Measurements from ENCODE around the gene HDAC4.

Gene HDAC4

DNA sequence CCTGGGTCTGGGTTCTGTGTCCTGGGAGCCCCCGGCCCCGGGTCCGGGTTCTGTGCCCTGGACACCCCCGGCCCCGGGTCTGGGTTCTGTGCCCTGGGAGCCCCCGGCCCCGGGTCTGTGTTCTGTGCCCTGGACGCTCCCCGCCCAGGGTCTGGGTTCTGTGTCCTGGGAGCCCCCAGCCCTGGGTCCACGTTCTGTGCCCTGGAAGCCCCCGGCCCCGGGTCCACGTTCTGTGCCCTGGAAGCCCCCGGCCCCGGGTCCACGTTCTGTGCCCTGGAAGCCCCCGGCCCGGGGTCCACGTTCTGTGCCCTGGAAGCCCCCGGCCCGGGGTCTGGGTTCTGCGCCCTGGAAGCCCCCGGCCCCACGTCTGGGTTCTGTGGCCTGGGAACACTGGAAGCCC is 299.0 kb downstream of the HDAC4 start:
- DNase-seq (ENCODE audit: low read depth in 2 of 2, low spot score in 1 of 2) = no peak

DNA sequence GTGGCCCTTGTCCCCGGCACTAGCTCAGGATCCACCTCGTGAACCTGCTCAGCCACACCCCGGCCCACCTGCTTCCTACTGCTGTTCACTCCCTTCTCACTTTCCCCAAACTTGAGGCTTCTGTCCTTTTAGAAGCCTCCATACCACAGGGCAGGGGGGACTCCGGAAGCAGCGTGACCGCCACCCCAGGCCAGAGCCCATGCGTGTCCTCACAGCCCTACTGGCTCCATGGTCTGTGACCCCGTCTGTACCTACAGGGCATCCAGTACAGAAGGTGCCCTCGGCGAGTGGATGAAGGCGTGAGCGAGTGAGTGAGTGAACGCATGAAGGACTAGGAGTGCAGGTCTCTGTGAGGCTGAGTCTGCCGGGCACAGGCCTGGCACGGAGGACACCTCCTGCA is 299.7 kb downstream of the HDAC4 start:
- DNase-seq (ENCODE audit: low read depth in 2 of 2, low spot score in 1 of 2) = no peak

GRCh38 chr2:239099474-239099873 is 301.3 kb downstream of the HDAC4 start:
- DNase-seq (ENCODE audit: low read depth in 2 of 2, low spot score in 1 of 2) = no peak

GRCh38 chr2:239098288-239098970 is 302.4 kb downstream of the HDAC4 start:
- no peak for DNase-seq (ENCODE audit: low read depth in 2 of 2, low spot score in 1 of 2)

GRCh38 chr2:239097428-239097696 is 303.5 kb downstream of the HDAC4 start:
- no peak for DNase-seq (ENCODE audit: low read depth in 2 of 2, low spot score in 1 of 2)

- no peak for DNase-seq (ENCODE audit: low read depth in 2 of 2, low spot score in 1 of 2)
Observed at GRCh38 chr2:239096676-239097427, 304.0 kb downstream of the HDAC4 start.

DNA sequence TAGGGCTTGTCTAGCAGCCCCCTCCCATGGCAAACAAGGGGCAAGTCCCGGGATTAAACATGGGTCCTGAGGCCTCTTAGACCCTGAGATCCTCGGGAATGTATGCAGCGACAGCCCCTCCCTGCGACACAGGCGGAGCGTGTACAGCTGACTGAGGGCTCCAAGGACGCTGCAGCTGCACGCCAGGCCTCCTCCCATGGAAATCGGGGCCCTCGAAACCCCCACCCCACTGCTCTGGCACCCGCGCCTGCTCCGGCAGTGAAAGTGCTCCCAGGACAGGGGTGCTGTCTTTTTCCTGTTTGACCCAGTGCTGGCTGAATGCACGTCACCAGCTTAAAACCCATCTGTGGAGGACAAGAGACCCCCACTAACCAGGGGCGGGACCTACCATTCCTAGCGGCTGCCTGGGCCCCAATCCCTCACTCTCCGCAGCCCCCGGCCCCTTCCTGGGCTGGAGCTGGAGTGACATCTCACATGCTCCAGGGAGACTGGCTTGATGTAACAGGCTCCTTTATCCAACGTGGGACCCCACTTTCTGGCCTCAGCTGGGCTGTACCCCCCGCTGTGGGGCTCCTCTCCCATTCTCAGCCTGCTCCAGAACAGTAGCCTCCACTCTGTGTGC is 305.2 kb downstream of the HDAC4 start:
- no peak for DNase-seq (ENCODE audit: low read depth in 2 of 2, low spot score in 1 of 2)

DNA sequence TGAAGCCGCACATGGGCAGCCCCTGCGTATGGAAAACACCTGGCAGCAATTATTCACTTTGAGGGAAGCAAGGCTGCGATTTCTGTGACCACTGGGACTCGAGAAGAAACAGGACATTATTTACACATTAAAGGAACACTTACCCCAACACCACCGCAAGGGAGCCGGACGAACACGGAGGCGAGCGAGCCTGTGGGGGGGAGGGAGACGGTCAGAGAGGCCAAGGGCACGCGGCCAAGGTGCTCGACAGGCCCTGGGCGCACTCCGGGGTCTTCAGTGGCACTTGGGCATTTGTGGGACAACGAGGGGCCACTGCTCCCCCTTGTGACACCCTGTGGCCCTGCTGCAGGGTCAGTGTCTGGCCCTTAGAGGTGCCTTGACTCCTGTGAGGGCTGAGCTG is 306.0 kb downstream of the HDAC4 start:
- DNase-seq (ENCODE audit: low read depth in 2 of 2, low spot score in 1 of 2) = no peak

GRCh38 chr2:239093952-239094351 is 306.9 kb downstream of the HDAC4 start:
- DNase-seq (ENCODE audit: low read depth in 2 of 2, low spot score in 1 of 2) = no peak

DNA sequence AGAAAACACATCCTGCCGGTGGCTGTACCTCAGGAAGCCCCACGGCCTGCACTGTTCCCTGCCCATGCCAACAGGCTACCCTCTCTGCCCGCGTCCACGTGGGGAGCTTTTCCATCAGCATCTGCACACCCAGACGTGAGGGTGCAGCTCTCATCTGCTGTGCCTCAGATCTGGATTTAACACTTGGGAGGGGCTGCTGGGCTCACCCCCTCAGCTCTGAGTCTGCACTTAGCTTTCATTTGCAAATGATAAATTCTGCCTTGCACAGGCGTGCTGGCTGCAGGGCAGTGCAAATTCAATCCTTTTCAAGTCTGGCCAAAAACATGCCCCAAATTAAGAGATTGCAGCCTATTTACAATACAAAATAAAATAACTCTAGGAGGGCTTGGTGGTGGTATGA is 307.3 kb downstream of the HDAC4 start:
- DNase-seq (ENCODE audit: low read depth in 2 of 2, low spot score in 1 of 2) = no peak

- DNase-seq (ENCODE audit: low read depth in 2 of 2, low spot score in 1 of 2) = no peak
Observed at GRCh38 chr2:239092571-239093294, 308.1 kb downstream of the HDAC4 start.

- no peak for DNase-seq (ENCODE audit: low read depth in 2 of 2, low spot score in 1 of 2)
Observed at GRCh38 chr2:239089884-239090283, 310.9 kb downstream of the HDAC4 start.

DNA sequence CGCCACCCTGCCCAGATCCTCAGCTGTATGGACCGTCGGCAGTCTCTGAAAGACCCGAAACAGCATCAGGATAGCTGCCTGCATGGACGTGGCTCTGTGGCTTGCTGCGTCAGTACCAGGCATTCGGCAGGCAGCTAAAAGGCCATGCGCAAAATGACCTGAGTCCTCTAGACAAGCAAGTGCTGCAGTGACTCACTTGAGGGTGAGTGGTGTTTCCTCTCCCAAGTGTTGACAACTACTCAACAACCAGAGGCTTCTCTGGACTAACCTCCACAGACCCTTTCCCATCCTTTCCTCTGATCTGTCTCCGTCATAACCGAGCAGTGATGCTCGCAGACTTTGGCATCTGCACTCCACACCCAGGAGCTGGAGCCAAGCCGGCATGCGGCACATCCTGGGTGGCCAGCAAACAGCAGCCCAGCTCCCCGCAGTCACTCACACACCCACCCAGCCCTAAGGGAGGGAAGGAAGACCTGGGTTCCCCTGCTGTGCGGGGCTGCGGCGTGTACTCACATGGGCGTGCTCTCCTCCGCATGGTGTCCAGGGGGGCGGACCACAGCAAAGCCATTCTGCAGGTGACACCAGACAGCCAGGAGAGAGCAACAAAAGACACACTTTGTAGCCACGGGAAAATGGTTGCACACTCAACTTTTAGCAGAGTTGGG is 313.6 kb downstream of the HDAC4 start:
- DNase-seq (ENCODE audit: low read depth in 2 of 2, low spot score in 1 of 2) = no peak

DNA sequence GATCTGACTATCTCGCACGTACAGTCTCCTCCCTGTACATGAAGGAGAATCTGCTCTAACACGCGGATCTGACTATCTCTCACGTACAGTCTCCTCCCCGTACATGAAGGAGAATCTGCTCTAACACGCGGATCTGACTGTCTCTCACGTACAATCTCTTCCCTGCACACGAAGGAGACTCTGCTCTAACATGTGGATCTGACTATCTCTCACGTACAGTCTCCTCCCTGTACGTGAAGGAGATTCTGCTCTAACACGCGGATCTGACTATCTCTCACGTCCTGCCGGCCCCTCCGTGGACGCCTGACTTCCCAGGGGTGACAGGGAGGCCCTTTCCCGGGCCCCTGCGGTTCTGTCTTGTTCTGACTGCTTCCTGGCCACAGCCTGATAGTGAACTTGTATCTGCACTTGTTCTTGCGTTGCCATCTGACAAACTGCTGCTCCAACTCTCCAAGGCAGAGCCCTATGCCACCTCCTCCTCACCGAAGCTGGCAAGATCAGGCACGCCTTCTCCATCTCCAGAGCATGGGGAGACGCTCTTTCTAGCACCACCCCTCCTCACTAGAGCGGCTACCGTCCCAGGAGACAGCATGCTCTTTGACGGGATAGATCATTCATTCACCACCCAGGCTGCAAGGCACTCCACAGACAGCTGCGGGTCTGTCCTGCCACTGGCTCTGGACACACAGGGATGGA is 314.3 kb downstream of the HDAC4 start:
- no peak for DNase-seq (ENCODE audit: low read depth in 2 of 2, low spot score in 1 of 2)

GRCh38 chr2:239085201-239085992 is 315.4 kb downstream of the HDAC4 start:
- DNase-seq (ENCODE audit: low read depth in 2 of 2, low spot score in 1 of 2) = no peak

- DNase-seq (ENCODE audit: low read depth in 2 of 2, low spot score in 1 of 2) = no peak
Observed at GRCh38 chr2:239084007-239084406, 316.8 kb downstream of the HDAC4 start.

- DNase-seq (ENCODE audit: low read depth in 2 of 2, low spot score in 1 of 2) = no peak
Observed at GRCh38 chr2:239082425-239082824, 318.4 kb downstream of the HDAC4 start.

DNA sequence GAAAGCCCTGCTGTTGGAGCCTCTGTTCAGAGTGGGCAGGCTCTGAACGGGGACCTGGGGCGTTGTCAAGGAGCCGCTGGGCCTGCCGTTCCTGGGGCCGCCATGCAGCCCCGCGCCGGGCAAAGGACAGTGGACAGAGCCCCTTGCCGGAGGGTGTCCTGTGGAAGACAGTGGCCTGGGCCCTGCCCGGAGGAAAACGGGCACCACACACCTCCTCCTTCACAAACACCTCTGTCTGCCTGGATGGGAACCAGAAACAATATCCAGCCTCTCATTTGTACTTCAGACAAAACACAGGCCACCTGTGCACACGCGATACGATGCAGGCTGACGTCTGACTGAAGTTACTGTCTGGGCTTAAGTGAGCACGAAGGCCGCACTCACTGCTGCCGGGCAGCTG is 319.2 kb downstream of the HDAC4 start:
- no peak for DNase-seq (ENCODE audit: low read depth in 2 of 2, low spot score in 1 of 2)

GRCh38 chr2:239081046-239081445 is 319.8 kb downstream of the HDAC4 start:
- DNase-seq (ENCODE audit: low read depth in 2 of 2, low spot score in 1 of 2) = no peak

GRCh38 chr2:239079671-239080294 is 321.0 kb downstream of the HDAC4 start:
- no peak for DNase-seq (ENCODE audit: low read depth in 2 of 2, low spot score in 1 of 2)
